IPS-11a (cell line): ENCODE data around the gene MED28.
"Not testable (repeated sequence)": the region's sequence is repeated elsewhere in the genome, so short reads cannot be mapped to it uniquely, and the experiment has no call there.

ENCODE experiments used
- H3K4me3 ChIP-seq: one replicate; pipeline ENCODE4 v1.5.1; 2013; ENCODE audit warnings: low read depth, low read length, control low read depth

MED28 gene

GRCh38 chr4:17614416-17615299 lies at the start of gene MED28:
Gene MED28, plus strand, starts transcription at chr4:17614641. Its CDS starts 14 bp downstream, at chr4:17614655.
- peak within 1 kb of the TSS; percentile 96 for H3K4me3 ChIP-seq

- H3K4me3 ChIP-seq, result no peak overlapping the region
Observed at GRCh38 chr4:17565846-17566245, 48.6 kb upstream of the MED28 start.

- H3K4me3 ChIP-seq, result no peak overlapping the region
Observed at GRCh38 chr4:17567271-17567670, 47.2 kb upstream of the MED28 start.

- H3K4me3 ChIP-seq, result no peak overlapping the region
Observed at GRCh38 chr4:17574206-17574605, 40.2 kb upstream of the MED28 start.

- not testable (repeated sequence) for H3K4me3 ChIP-seq
Observed at GRCh38 chr4:17575177-17575576, 39.3 kb upstream of the MED28 start.

GRCh38 chr4:17576932-17577664 lies 37.3 kb upstream of the MED28 start, which contains the start of gene LAP3:
Gene LAP3, plus strand, starts transcription at chr4:17577198. Its CDS starts 268 bp downstream, at chr4:17577466.
- peak within 1 kb of the TSS; percentile 67 for H3K4me3 ChIP-seq

GRCh38 chr4:17577665-17578481 lies 36.6 kb upstream of the MED28 start:
- H3K4me3 ChIP-seq, result peak overlapping the region; percentile 67

GRCh38 chr4:17578482-17578891 lies 36.0 kb upstream of the MED28 start:
- H3K4me3 ChIP-seq, result no peak overlapping the region

- H3K4me3 ChIP-seq, result no peak overlapping the region
Observed at GRCh38 chr4:17580969-17581368, 33.5 kb upstream of the MED28 start.

GRCh38 chr4:17583276-17583675 lies 31.2 kb upstream of the MED28 start:
- no peak overlapping the region for H3K4me3 ChIP-seq

GRCh38 chr4:17583941-17584340 lies 30.5 kb upstream of the MED28 start:
- no peak overlapping the region for H3K4me3 ChIP-seq

GRCh38 chr4:17584521-17585213 lies 29.8 kb upstream of the MED28 start:
- no peak overlapping the region for H3K4me3 ChIP-seq

GRCh38 chr4:17587094-17587822 lies 27.2 kb upstream of the MED28 start:
- H3K4me3 ChIP-seq, result no peak overlapping the region

- H3K4me3 ChIP-seq, result no peak overlapping the region
Observed at GRCh38 chr4:17589355-17589754, 25.1 kb upstream of the MED28 start.

GRCh38 chr4:17595471-17596005 lies 18.9 kb upstream of the MED28 start:
- H3K4me3 ChIP-seq, result no peak overlapping the region

- no peak overlapping the region for H3K4me3 ChIP-seq
Observed at GRCh38 chr4:17597517-17597916, 16.9 kb upstream of the MED28 start.

- no peak overlapping the region for H3K4me3 ChIP-seq
Observed at GRCh38 chr4:17599826-17600225, 14.6 kb upstream of the MED28 start.

- no peak overlapping the region for H3K4me3 ChIP-seq
Observed at GRCh38 chr4:17605236-17605635, 9.2 kb upstream of the MED28 start.

GRCh38 chr4:17613761-17614415 lies 553 bp upstream of the MED28 start:
- H3K4me3 ChIP-seq, result peak overlapping the region; percentile 96
